K562 (cell line): ENCODE results near the gene GXYLT2. TPM values are rescaled to one million over a fixed set of nuclear protein-coding genes. Genes with fewer than 3 reads are reported as not detected.

Source experiments
- ATAC-seq: fragments of 200-7000 bp; cut with Tn5 transposase; 3 replicates; pipeline ENCODE4 v1.9.1; 2020; ENCODE audit warnings: moderate library complexity
- BruUV-seq: library from RNA; stranded (reverse); fragments of 400-500 nt; replicated peaks from 2 replicates; lab custom pipeline; 2021; lab: Mats Ljungman, UMichigan
- CTCF ChIA-PET: fragments of 300-600 bp; formaldehyde crosslinking; extraction: SDS; loops from one replicate; lab custom pipeline; 2021; ENCODE audit warnings: low intra/inter-chr PET ratio; lab: Yijun Ruan, JAX
- POLR2A ChIA-PET: fragments of 300-600, 350-650 bp; sonication (Branson Sonifier 250); formaldehyde crosslinking; extraction: SDS; loops from one replicate; lab custom pipeline; 2021; ENCODE audit warnings: antibody characterized with exemption, inconsistent platforms; lab: Yijun Ruan, JAX
- DNase-seq, 4 experiments: peaks; one replicate each; pipeline versions ENCODE4 v3.0.0 to v3.0.0-alpha.2; 2011 to 2018; ENCODE audit warnings: low spot score in 3 of 4, mixed read lengths in 3 of 4; ENCODE audit errors: extremely low read depth in 1 of 4
- FAIRE-seq: peaks from 2 replicates; lab custom pipeline; 2011; peaks lifted over from hg19 to GRCh38; lab: Jason Lieb, UNC
- H2AFZ ChIP-seq: 2 replicates; pipeline ENCODE4 v1.6.0; 2011; ENCODE audit warnings: low read depth, low read length, control low read depth, inconsistent platforms
- H3K27ac ChIP-seq: fragments of 200-600 bp; 3 replicates; pipeline ENCODE4 v1.8.0; 2011; ENCODE audit warnings: low read depth, mild to moderate bottlenecking, control low read depth, inconsistent platforms, low read length, moderate library complexity, mixed read lengths; ENCODE audit errors: extremely low read depth
- H3K27me3 ChIP-seq, 2 experiments: fragments of 300-600 bp in 1 of 2; 2 replicates in 1 of 2; 3 replicates in 1 of 2; pipeline versions ENCODE4 v1.6.0 to v1.8.0; 2011; ENCODE audit warnings: inconsistent platforms in 2 of 2, low read length in 2 of 2, mild to moderate bottlenecking in 1 of 2, mixed read lengths in 1 of 2, moderate library complexity in 1 of 2; ENCODE audit not compliant: control insufficient read depth in 2 of 2, insufficient read depth in 2 of 2
- H3K36me3 ChIP-seq: fragments of 300-600 bp; 3 replicates; pipeline ENCODE4 v1.8.0; 2011; ENCODE audit warnings: mild to moderate bottlenecking, low read length, inconsistent platforms; ENCODE audit not compliant: control insufficient read depth, insufficient read depth
- H3K4me1 ChIP-seq, 2 experiments: fragments of 200-600 bp in 1 of 2; replicated peaks in 1 of 2; 2 replicates in 1 of 2; 3 replicates in 1 of 2; pipeline versions ENCODE4 v1.5.1 to v1.8.0; 2011; ENCODE audit warnings: inconsistent platforms in 2 of 2, low read length in 2 of 2, mild to moderate bottlenecking in 1 of 2, mixed read lengths in 1 of 2, moderate library complexity in 1 of 2; ENCODE audit not compliant: control insufficient read depth in 2 of 2, insufficient read depth in 2 of 2
- H3K4me2 ChIP-seq: 2 replicates; pipeline ENCODE4 v1.6.1; 2011; ENCODE audit warnings: low read length, control low read depth, inconsistent platforms, mixed read lengths; ENCODE audit not compliant: insufficient read depth
- H3K4me3 ChIP-seq: fragments of 200-600 bp; sonication (generic), shearing (Covaris generic); 2 replicates; pipeline ENCODE4 v1.5.1; 2016; ENCODE audit warnings: control low read depth, inconsistent platforms
- H3K79me2 ChIP-seq: fragments of 200-600 bp; 3 replicates; pipeline ENCODE4 v1.8.0; 2011; ENCODE audit warnings: low read length, inconsistent platforms; ENCODE audit not compliant: control insufficient read depth, insufficient read depth
- H3K9ac ChIP-seq, 2 experiments: 2 replicates each; pipeline versions ENCODE4 v1.6.0 to v1.6.1; 2011; ENCODE audit warnings: low read depth in 2 of 2, low read length in 2 of 2, control low read depth in 1 of 2, inconsistent platforms in 1 of 2, mild to moderate bottlenecking in 1 of 2, mixed read lengths in 1 of 2; ENCODE audit not compliant: insufficient read depth in 1 of 2
- H3K9me1 ChIP-seq: one replicate; pipeline ENCODE4 v1.6.0; 2011; ENCODE audit warnings: inconsistent platforms, mild to moderate bottlenecking, low read length, moderate library complexity; ENCODE audit not compliant: control insufficient read depth, insufficient read depth
- H3K9me3 ChIP-seq: replicated peaks from 2 replicates; pipeline ENCODE4 v1.5.1; 2011; ENCODE audit warnings: low read depth, low read length, inconsistent platforms; ENCODE audit not compliant: control insufficient read depth, insufficient read depth
- H4K20me1 ChIP-seq: replicated peaks from 2 replicates; pipeline ENCODE4 v1.6.1; 2011; ENCODE audit warnings: low read length, inconsistent platforms, mixed read lengths; ENCODE audit not compliant: control insufficient read depth, insufficient read depth
- E2F6 ChIP-seq, 2 experiments: IDR thresholded peaks; 2 replicates each; pipeline ENCODE4 v1.6.1; 2011; ENCODE audit warnings: borderline replicate concordance in 1 of 2, control low read depth in 1 of 2, low read depth in 1 of 2, low read length in 1 of 2, mild to moderate bottlenecking in 1 of 2, mixed read lengths in 1 of 2, moderate library complexity in 1 of 2; ENCODE audit not compliant: insufficient read depth in 1 of 2, insufficient read length in 1 of 2, poor library complexity in 1 of 2, severe bottlenecking in 1 of 2; ENCODE audit errors: extremely low read depth in 1 of 2
- FOSL1 ChIP-seq: fragments of 200-800 bp; sonication (Bioruptor generic); conservative IDR thresholded peaks from 2 replicates; pipeline ENCODE4 v1.6.1; 2016; ENCODE audit warnings: missing genetic modification characterization, missing compliant biosample characterization
- GABPA ChIP-seq: fragments of 200-800 bp; sonication (Bioruptor generic); conservative IDR thresholded peaks from 2 replicates; pipeline ENCODE4 v1.6.1; 2016; ENCODE audit warnings: low read depth, missing genetic modification characterization, missing compliant biosample characterization
- MED1 ChIP-seq: sonication (generic); formaldehyde crosslinking; IDR thresholded peaks from 2 replicates; pipeline ENCODE4 v1.8.1; 2023; ENCODE audit warnings: missing genetic modification reagents, borderline replicate concordance
- NCOA4 ChIP-seq: fragments of 450-650 bp; IDR thresholded peaks from 2 replicates; pipeline ENCODE4 v1.6.1; 2018; ENCODE audit warnings: mild to moderate bottlenecking; ENCODE audit not compliant: partially characterized antibody
- PHF8 ChIP-seq: fragments of 200-600 bp; sonication (generic); IDR thresholded peaks from 2 replicates; pipeline ENCODE4 v1.6.1; 2012; ENCODE audit warnings: mixed run types, mild to moderate bottlenecking, inconsistent platforms, low read length, moderate library complexity, borderline replicate concordance
- RREB1 ChIP-seq: fragments of 250-450 bp; sonication (Bioruptor Pico); IDR thresholded peaks from 2 replicates; pipeline ENCODE4 v1.4.0; 2020
- SMARCC2 ChIP-seq: fragments of 450-650 bp; IDR thresholded peaks from 2 replicates; pipeline ENCODE4 v1.6.1; 2017; ENCODE audit warnings: antibody characterized with exemption, moderate library complexity, mild to moderate bottlenecking, low read depth
- SPI1 ChIP-seq: IDR thresholded peaks from 2 replicates; pipeline ENCODE4 v1.6.1; 2011; ENCODE audit warnings: low read depth, low read length, control low read depth, borderline replicate concordance
- TRIM25 ChIP-seq: fragments of 450-650 bp; IDR thresholded peaks from 2 replicates; pipeline ENCODE4 v1.7.0; 2016; ENCODE audit warnings: borderline replicate concordance
- YBX1 ChIP-seq: fragments of 450-650 bp; IDR thresholded peaks from 2 replicates; pipeline ENCODE4 v1.7.1; 2016; ENCODE audit warnings: mild to moderate bottlenecking
- ZBTB7A ChIP-seq: IDR thresholded peaks from 2 replicates; pipeline ENCODE4 v1.6.1; 2011; ENCODE audit warnings: low read depth, mild to moderate bottlenecking, low read length, moderate library complexity, borderline replicate concordance; ENCODE audit not compliant: control insufficient read depth
- ZNF717 ChIP-seq: fragments of 250-450 bp; sonication (Bioruptor Pico); IDR thresholded peaks from 2 replicates; pipeline ENCODE4 v1.5.0; 2021
- WGBS: fragments of 100-300 bp; shearing (Covaris generic); methylation state at CpG from one replicate; pipeline ENCODE4 v1.1.6; 2016; ENCODE audit warnings: low coverage, mixed read lengths; ENCODE audit not compliant: insufficient coverage; ENCODE audit errors: missing lambda C conversion rate; 5-methylcytosine and 5-hydroxymethylcytosine counted together
- in situ Hi-C: fragments of 300-500 bp; cut with MboI; formaldehyde crosslinking; loops from 4 replicates; pipeline ENCODE4 v1.15.0; 2018; ENCODE audit warnings: inconsistent platforms, mixed read lengths
- intact Hi-C: fragments of 100-400 bp; cut with micrococcal nuclease; formaldehyde crosslinking; loops from 2 replicates; pipeline ENCODE4 v1.14.2; 2022
- polyA plus RNA-seq, 8 experiments: library from polyadenylated mRNA; depleted of rRNA in 4 of 8; stranded (reverse) in 5 of 8; unstranded in 3 of 8; fragments of >200 nt; fragmentation: Nextera tagmentation in 2 of 8; fragmentation: Illumina TruSeq in 1 of 8; extraction: Ambion mirVana in 2 of 8; extraction: Trizol in 1 of 8; gene quantifications; 2 replicates each; pipeline versions ENCODE4 v1.2.1 to v1.2.3, GENCODE V29; 2011 to 2014; ENCODE audit warnings: inconsistent platforms in 1 of 8, missing spikeins in 1 of 8
- total RNA-seq, 7 experiments: library from RNA; depleted of rRNA in 6 of 7; stranded (reverse); fragments of >200 nt in 6 of 7; fragmentation: Illumina TruSeq in 2 of 7; extraction: Trizol in 2 of 7; gene quantifications; 2 replicates each; pipeline versions ENCODE4 v1.2.1 to v1.2.3, GENCODE V29; 2011 to 2021; ENCODE audit warnings: low replicate concordance in 1 of 7

Gene GXYLT2
- total and polyA plus RNA-seq, 9 of the 15 experiments (the other 6 are each of a cell fraction or from before 2014, with no cell fraction given) = 0.71 to 6.0 (median 3.3) TPM

DNA sequence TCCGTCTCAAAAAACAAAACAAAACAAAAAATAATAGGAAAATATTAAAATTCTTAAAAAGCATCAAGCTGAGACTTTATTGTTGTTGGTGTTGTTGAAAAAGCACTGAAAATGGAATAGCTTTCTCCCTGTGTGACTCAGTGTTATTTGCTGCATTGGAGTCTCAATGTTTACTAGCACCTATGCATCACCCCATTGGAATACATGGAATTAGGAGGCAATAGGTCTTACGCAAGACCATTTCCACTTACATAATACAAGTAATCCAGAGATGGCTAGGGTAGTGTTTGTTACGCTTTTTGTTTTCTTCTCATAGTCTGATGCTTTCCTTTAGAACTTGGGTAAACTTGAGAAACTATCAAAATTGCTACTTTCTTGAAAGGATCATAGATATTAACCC lies 15.2 kb downstream of the GXYLT2 start (continued):
- TF ChIP-seq PHF8 (no peak), SPI1 (no peak)

- H3K79me2 ChIP-seq = no peaks in the 10 kb centered on the region
- DNase-seq (no peak), ATAC-seq (no peak), FAIRE-seq (no peak)
- H3K27ac ChIP-seq = no peak overlapping the region
- H3K9ac ChIP-seq = no peak overlapping the region
- H3K4me3 ChIP-seq = no peak overlapping the region
- no peak overlapping the region for H3K4me2 ChIP-seq
- no peaks in the 10 kb centered on the region for H3K27me3 ChIP-seq
- ChIA-PET POLR2A (no interaction called here), CTCF (no interaction called here)
- in situ Hi-C loops (no loop called here), intact Hi-C loops (no loop called here)
- H3K9me1 ChIP-seq = no peaks in the 10 kb centered on the region
- no peaks in the 10 kb centered on the region for H4K20me1 ChIP-seq
- H3K4me1 ChIP-seq = no peaks in the 10 kb centered on the region; a peak in 2 of 5 replicates
- WGBS = 0% methylated on average over 1 of the region's 2 CpGs
- no TSS peak for BruUV-seq
- no peak overlapping the region for H2AFZ ChIP-seq
- no peaks in the 10 kb centered on the region for H3K9me3 ChIP-seq
- no peaks in the 10 kb centered on the region for H3K36me3 ChIP-seq
- TF ChIP-seq E2F6 (IDR thresholded peaks at IDR 0.05; ENCODE audit: borderline replicate concordance in 1 of 2, extremely low read depth in 1 of 2, insufficient read depth in 1 of 2, insufficient read length in 1 of 2, low read depth in 1 of 2, low read length in 1 of 2, poor library complexity in 1 of 2, severe bottlenecking in 1 of 2) (no peak), TRIM25 (no peak), NCOA4 (no peak), ZBTB7A (no peak), FOSL1 (tag) (no peak), MED1 (CRISPR knock-in tag) (no peak), GABPA (no peak), RREB1 (CRISPR knock-in tag) (no peak), YBX1 (no peak), SMARCC2 (no peak), ZNF717 (CRISPR knock-in tag) (no peak)
These were observed 16.3 kb downstream of the GXYLT2 start for GRCh38 chr3:72904163-72904562.
